Breast epithelium (tissue), 3 donors: Measurements from ENCODE around the gene JMJD1C.

ENCODE experiments used
- CTCF ChIP-seq, 3 donors: fragments of 450-650 bp; IDR thresholded peaks; one replicate each; pipeline ENCODE4 v1.5.1; 2016 to 2017; ENCODE audit warnings: antibody characterized with exemption in 3 of 3, mild to moderate bottlenecking in 3 of 3, moderate library complexity in 3 of 3
- POLR2A ChIP-seq: fragments of 450-650 bp; IDR thresholded peaks from one replicate; pipeline ENCODE4 v1.6.1; 2016; ENCODE audit warnings: antibody characterized with exemption, mild to moderate bottlenecking, moderate library complexity

GRCh38 chr10:63255316-63255715 is 210.5 kb downstream of the JMJD1C start:
- TF ChIP-seq CTCF (IDR thresholded peaks at IDR 0.05) (no peak), POLR2A (no peak)
